ENCODE data around the gene HSPH1. TPM values are rescaled to one million over a fixed set of nuclear protein-coding genes. Genes with fewer than 3 reads are reported as not detected.

The HSPH1 gene
- total RNA-seq, 4 donors from 2014 or later = 13.2 to 110 (median 25.9) TPM

- TF ChIP-seq CTCF (IDR thresholded peaks at IDR 0.05; ENCODE audit: low read depth) = no peak
Observed at GRCh38 chr13:31116224-31116623, 45.5 kb downstream of the HSPH1 start.

GRCh38 chr13:31115616-31116015 lies 46.1 kb downstream of the HSPH1 start:
- TF ChIP-seq CTCF (IDR thresholded peaks at IDR 0.05; ENCODE audit: low read depth) = no peak

GRCh38 chr13:31114641-31115040 lies 47.1 kb downstream of the HSPH1 start:
- TF ChIP-seq CTCF (IDR thresholded peaks at IDR 0.05; ENCODE audit: low read depth) = no peak

GRCh38 chr13:31111136-31111535 lies 50.6 kb downstream of the HSPH1 start:
- TF ChIP-seq CTCF (IDR thresholded peaks at IDR 0.05; ENCODE audit: low read depth) = no peak

GRCh38 chr13:31110617-31111016 lies 51.1 kb downstream of the HSPH1 start:
- no peak for TF ChIP-seq CTCF (IDR thresholded peaks at IDR 0.05; ENCODE audit: low read depth)

GRCh38 chr13:31110169-31110568 lies 51.5 kb downstream of the HSPH1 start:
- TF ChIP-seq CTCF (IDR thresholded peaks at IDR 0.05; ENCODE audit: low read depth) = no peak

GRCh38 chr13:31107109-31107508 lies 54.6 kb downstream of the HSPH1 start:
- no peak for TF ChIP-seq CTCF (IDR thresholded peaks at IDR 0.05; ENCODE audit: low read depth)

Data from subcutaneous adipose tissue (tissue), 4 donors.